OCI-LY3 (cell line): ENCODE measurements around the gene HOTAIR.

Experiments used
- CTCF ChIP-seq: fragments of 200-600, 300-600 bp; sonication (generic); IDR thresholded peaks from 2 replicates; pipeline ENCODE4 v1.5.1; 2014; ENCODE audit warnings: antibody characterized with exemption, low read length, low read depth
- EZH2phosphoT487 ChIP-seq: fragments of 200-600 bp; shearing (Covaris generic); IDR thresholded peaks from 2 replicates; pipeline ENCODE4 v1.6.1; 2018; ENCODE audit warnings: antibody characterized with exemption, mixed run types, low read depth

DNA sequence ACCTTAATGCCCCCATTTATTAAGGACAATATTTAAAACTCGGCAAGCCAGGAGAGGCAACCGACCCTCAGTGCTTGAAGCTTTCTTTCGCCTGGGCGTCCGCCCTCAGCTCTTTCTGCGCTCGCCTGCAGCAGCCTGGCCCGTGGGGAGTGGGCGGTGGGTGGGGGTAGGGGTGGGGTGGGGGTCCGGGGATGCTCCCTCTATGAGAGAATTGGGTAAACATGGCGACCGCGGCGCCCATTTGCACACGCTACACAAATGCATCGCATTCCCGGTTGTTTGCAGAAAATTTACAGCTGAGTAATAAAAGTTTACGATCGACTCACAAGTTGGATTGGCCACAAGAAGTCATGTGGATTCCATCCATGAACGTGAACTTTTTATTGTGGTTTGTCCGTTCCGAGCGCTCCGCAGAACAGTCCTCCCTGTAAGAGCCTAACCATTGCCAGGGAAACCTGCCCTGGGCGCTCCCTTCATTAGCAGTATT, 41.8 kb upstream of the HOTAIR start:
- TF ChIP-seq CTCF (no peak), EZH2phosphoT487 (no peak)
